HG03571 (cell line): Measurements from ENCODE around the gene BHLHE40.

Source experiments
- ATAC-seq: cut with Tn5 transposase; IDR thresholded peaks from one replicate; pipeline ENCODE4 v1.9.1; 2021; ENCODE audit not compliant: unreplicated experiment

BHLHE40 gene

GRCh38 chr3:4997946-4998345 lies 18.7 kb downstream of the BHLHE40 start:
- no peak for ATAC-seq

- no peak for ATAC-seq
These were observed 20.4 kb downstream of the BHLHE40 start for GRCh38 chr3:4999531-5000184.

- ATAC-seq = no peak
These were observed 21.9 kb downstream of the BHLHE40 start for GRCh38 chr3:5001135-5001534.

- no peak for ATAC-seq
These were observed 22.6 kb downstream of the BHLHE40 start for GRCh38 chr3:5001805-5002173.

GRCh38 chr3:5002174-5002870 lies 23.1 kb downstream of the BHLHE40 start:
- ATAC-seq = no peak

GRCh38 chr3:5002871-5003247 lies 23.6 kb downstream of the BHLHE40 start:
- no peak for ATAC-seq

- ATAC-seq = no peak
These were observed 25.3 kb downstream of the BHLHE40 start for GRCh38 chr3:5004319-5005152.

GRCh38 chr3:5005367-5005766 lies 26.1 kb downstream of the BHLHE40 start:
- no peak for ATAC-seq

- peak; percentile 51 for ATAC-seq
These were observed 27.5 kb downstream of the BHLHE40 start for GRCh38 chr3:5006755-5007202.

GRCh38 chr3:5007873-5008272 lies 28.6 kb downstream of the BHLHE40 start:
- ATAC-seq = no peak

- no peak for ATAC-seq
These were observed 30.4 kb downstream of the BHLHE40 start for GRCh38 chr3:5009506-5010109.

GRCh38 chr3:5010140-5010539 lies 30.9 kb downstream of the BHLHE40 start:
- ATAC-seq = no peak

- no peak for ATAC-seq
These were observed 31.7 kb downstream of the BHLHE40 start for GRCh38 chr3:5010706-5011554.

GRCh38 chr3:5011555-5012256 lies 32.5 kb downstream of the BHLHE40 start:
- peak; percentile 58 for ATAC-seq

GRCh38 chr3:5012367-5012766 lies 33.1 kb downstream of the BHLHE40 start:
- ATAC-seq = no peak

- ATAC-seq = no peak
These were observed 34.0 kb downstream of the BHLHE40 start for GRCh38 chr3:5013021-5013906.

GRCh38 chr3:5014391-5014790 lies 35.2 kb downstream of the BHLHE40 start:
- no peak for ATAC-seq

- ATAC-seq = no peak
These were observed 35.8 kb downstream of the BHLHE40 start for GRCh38 chr3:5015056-5015455.
